Gastroesophageal sphincter (tissue), 4 donors: ENCODE data around the gene FOXK2. TPM values are rescaled to one million over a fixed set of nuclear protein-coding genes. Genes with fewer than 3 reads are reported as not detected.

Experiments
- ATAC-seq: fragments of 150-250 bp; one replicate; pipeline ENCODE4 v1.9.1; 2016; ENCODE audit warnings: mild to moderate bottlenecking, moderate library complexity
- H3K27ac ChIP-seq, 4 donors: fragments of 200-600 bp; sonication (generic) in 3 of 4; 1 replicate in 3 of 4; 2 replicates in 1 of 4; pipeline ENCODE4 v1.5.1; 2016 to 2019
- H3K27me3 ChIP-seq: fragments of 200-600 bp; sonication (generic); one replicate; pipeline ENCODE4 v1.5.1; 2019
- H3K36me3 ChIP-seq, 2 donors: fragments of 200-600 bp; sonication (generic); one replicate each; pipeline ENCODE4 v1.5.1; 2019; ENCODE audit warnings: control low read depth in 1 of 2
- H3K4me1 ChIP-seq, 3 donors: fragments of 200-600 bp; sonication (generic); 1 replicate in 2 of 3; 2 replicates in 1 of 3; pipeline ENCODE4 v1.5.1; 2016 to 2019; ENCODE audit warnings: control low read depth in 2 of 3
- H3K4me3 ChIP-seq, 2 donors: fragments of 200-600 bp; sonication (generic); one replicate each; pipeline ENCODE4 v1.5.1; 2019; ENCODE audit warnings: mild to moderate bottlenecking in 1 of 2, moderate library complexity in 1 of 2
- H3K9me3 ChIP-seq, 3 donors: fragments of 200-600 bp; sonication (generic); one replicate each; pipeline ENCODE4 v1.5.1; 2017 to 2019; ENCODE audit warnings: control low read depth in 2 of 3
- EP300 ChIP-seq: sonication (generic); formaldehyde crosslinking; IDR thresholded peaks from one replicate; pipeline ENCODE4 v1.6.1; 2017; ENCODE audit warnings: antibody characterized with exemption, mild to moderate bottlenecking
- POLR2A ChIP-seq, 2 donors: fragments of 450-650 bp; IDR thresholded peaks; one replicate each; pipeline ENCODE4 v1.6.1; 2017; ENCODE audit warnings: antibody characterized with exemption in 2 of 2, mild to moderate bottlenecking in 2 of 2, moderate library complexity in 1 of 2
- POLR2AphosphoS5 ChIP-seq: sonication (generic); formaldehyde crosslinking; IDR thresholded peaks from one replicate; pipeline ENCODE4 v1.6.1; 2017; ENCODE audit warnings: antibody characterized with exemption
- WGBS, 2 donors: methylation state at CpG; one replicate each; pipeline ENCODE4 v1.1.5; 2018; ENCODE audit warnings: low coverage in 1 of 2; 5-methylcytosine and 5-hydroxymethylcytosine counted together
- total RNA-seq, 4 donors: library from RNA; depleted of rRNA; stranded (reverse); fragments of >200 nt; gene quantifications; one replicate each; pipeline ENCODE4 v1.1.0, GENCODE V29; 2016
- TF ChIP-seq, protein P1 (sequence below), 4 experiments: fragments of 200-600 bp in 2 of 4; fragments of 450-650 bp in 2 of 4; sonication (generic) in 1 of 4; IDR thresholded peaks; one replicate each; pipeline ENCODE4 v1.5.1; 2017 to 2019; ENCODE audit warnings: antibody characterized with exemption in 4 of 4, mild to moderate bottlenecking in 2 of 4, moderate library complexity in 2 of 4

The FOXK2 gene
- total RNA-seq, 4 donors from 2014 or later = 35.1 to 63.4 (median 52.6) TPM

- no peaks in the 10 kb centered on the region for H3K9me3 ChIP-seq
- no peak for TF ChIP-seq EP300
- TF ChIP-seq POLR2AphosphoS5 = no peak
- TF ChIP-seq POLR2A (IDR thresholded peaks at IDR 0.05) = no peak
- TF ChIP-seq, protein P1, sequence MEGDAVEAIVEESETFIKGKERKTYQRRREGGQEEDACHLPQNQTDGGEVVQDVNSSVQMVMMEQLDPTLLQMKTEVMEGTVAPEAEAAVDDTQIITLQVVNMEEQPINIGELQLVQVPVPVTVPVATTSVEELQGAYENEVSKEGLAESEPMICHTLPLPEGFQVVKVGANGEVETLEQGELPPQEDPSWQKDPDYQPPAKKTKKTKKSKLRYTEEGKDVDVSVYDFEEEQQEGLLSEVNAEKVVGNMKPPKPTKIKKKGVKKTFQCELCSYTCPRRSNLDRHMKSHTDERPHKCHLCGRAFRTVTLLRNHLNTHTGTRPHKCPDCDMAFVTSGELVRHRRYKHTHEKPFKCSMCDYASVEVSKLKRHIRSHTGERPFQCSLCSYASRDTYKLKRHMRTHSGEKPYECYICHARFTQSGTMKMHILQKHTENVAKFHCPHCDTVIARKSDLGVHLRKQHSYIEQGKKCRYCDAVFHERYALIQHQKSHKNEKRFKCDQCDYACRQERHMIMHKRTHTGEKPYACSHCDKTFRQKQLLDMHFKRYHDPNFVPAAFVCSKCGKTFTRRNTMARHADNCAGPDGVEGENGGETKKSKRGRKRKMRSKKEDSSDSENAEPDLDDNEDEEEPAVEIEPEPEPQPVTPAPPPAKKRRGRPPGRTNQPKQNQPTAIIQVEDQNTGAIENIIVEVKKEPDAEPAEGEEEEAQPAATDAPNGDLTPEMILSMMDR (IDR thresholded peaks at IDR 0.05) = no peak
- no peak overlapping the region for H3K4me3 ChIP-seq
- 78 to 84% methylated on average over 14 to 27 of the region's 47 CpGs for WGBS, 2 donors
- H3K36me3 ChIP-seq = peaks cover 0 to 57% of the 10 kb centered on the region in 2 donors
- H3K4me1 ChIP-seq = peaks cover 0 to 24% (median 18%) of the 10 kb centered on the region in 3 donors
- no peak for ATAC-seq
- no peaks in the 10 kb centered on the region for H3K27me3 ChIP-seq
- H3K27ac ChIP-seq = no peak overlapping the region
These were observed 67.9 kb downstream of the FOXK2 start for GRCh38 chr17:82587234-82588086.

GRCh38 chr17:82588266-82589175 is 69.0 kb downstream of the FOXK2 start:
- Histone ChIP-seq H3K4me3 (no peak overlapping the region), H3K36me3 (peaks cover 0 to 46% of the 10 kb centered on the region in 2 donors), H3K27ac (peak overlapping the region in 2 of 4 donors; percentile 22 to 38), H3K27me3 (no peaks in the 10 kb centered on the region), H3K9me3 (no peaks in the 10 kb centered on the region), H3K4me1 (peaks cover 0 to 34% (median 21%) of the 10 kb centered on the region in 3 donors)
- 90 to 100% methylated on average over 5 to 15 of the region's 27 CpGs for WGBS, 2 donors
- ATAC-seq = no peak
- TF ChIP-seq, protein P1 (IDR thresholded peaks at IDR 0.05) = no peak
- no peak for TF ChIP-seq POLR2A (IDR thresholded peaks at IDR 0.05)
- no peak for TF ChIP-seq POLR2AphosphoS5
- TF ChIP-seq EP300 = no peak

DNA sequence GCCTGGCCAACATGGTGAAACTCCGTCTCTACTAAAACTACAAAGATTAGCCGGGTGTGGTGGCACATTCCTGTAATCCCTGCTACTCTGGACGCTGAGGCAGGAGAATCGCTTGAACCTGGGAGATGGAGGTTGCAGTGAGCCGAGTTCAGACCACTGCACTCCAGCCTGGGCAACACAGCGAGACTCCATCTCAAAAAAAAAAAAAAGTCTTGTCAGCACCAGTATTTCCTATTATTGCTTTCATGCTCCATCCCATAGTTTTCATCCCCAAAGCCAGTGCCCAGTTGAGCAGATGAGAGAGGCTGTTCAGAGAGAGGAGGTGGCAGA is 70.3 kb downstream of the FOXK2 start:
- 100% methylated on average over 1 of the region's 6 CpGs; no CpG with 5 or more reads in 1 of the 2 donors for WGBS, 2 donors
- ATAC-seq = no peak
- Histone ChIP-seq H3K36me3 (peaks cover 0 to 38% of the 10 kb centered on the region in 2 donors), H3K4me1 (peaks cover 0 to 47% (median 31%) of the 10 kb centered on the region in 3 donors), H3K27me3 (no peaks in the 10 kb centered on the region), H3K9me3 (no peaks in the 10 kb centered on the region), H3K27ac (peak overlapping the region in 3 of 4 donors; percentile 22 to 48 (median 31)), H3K4me3 (no peak overlapping the region)
- TF ChIP-seq EP300 (no peak), POLR2A (IDR thresholded peaks at IDR 0.05) (no peak), POLR2AphosphoS5 (no peak)
- TF ChIP-seq, protein P1 (IDR thresholded peaks at IDR 0.05) = no peak

- WGBS, 2 donors = 72 to 77% methylated on average over 6 of the region's 6 CpGs
These were observed 70.7 kb downstream of the FOXK2 start for GRCh38 chr17:82590216-82590615.

More at GRCh38 chr17:82590216-82590615, 70.7 kb downstream of the FOXK2 start:
- H3K4me1 ChIP-seq = peaks cover 0 to 51% (median 33%) of the 10 kb centered on the region in 3 donors
- peak overlapping the region in 2 of 4 donors; percentile 90 to 94 for H3K27ac ChIP-seq
- no peak overlapping the region for H3K4me3 ChIP-seq
- H3K36me3 ChIP-seq = peaks cover 0 to 36% of the 10 kb centered on the region in 2 donors
- H3K27me3 ChIP-seq = no peaks in the 10 kb centered on the region
- no peaks in the 10 kb centered on the region for H3K9me3 ChIP-seq
- TF ChIP-seq, protein P1 (IDR thresholded peaks at IDR 0.05) = no peak
- TF ChIP-seq POLR2A (IDR thresholded peaks at IDR 0.05) (no peak), POLR2AphosphoS5 (no peak), EP300 (no peak)
- ATAC-seq = no peak
